NCI-H1694 treated with DMSO at 0.1 percent for 48 hours (cell line): ENCODE measurements around the gene MAD1L1.

Experiments used
- DNase-seq: peaks from one replicate; lab custom pipeline; 2025; lab: John Stamatoyannopoulos, UW

MAD1L1 gene

GRCh38 chr7:1952169-1952760, 280.5 kb downstream of the MAD1L1 start:
- no peak for DNase-seq

GRCh38 chr7:1951600-1951999, 281.1 kb downstream of the MAD1L1 start:
- no peak for DNase-seq

DNA sequence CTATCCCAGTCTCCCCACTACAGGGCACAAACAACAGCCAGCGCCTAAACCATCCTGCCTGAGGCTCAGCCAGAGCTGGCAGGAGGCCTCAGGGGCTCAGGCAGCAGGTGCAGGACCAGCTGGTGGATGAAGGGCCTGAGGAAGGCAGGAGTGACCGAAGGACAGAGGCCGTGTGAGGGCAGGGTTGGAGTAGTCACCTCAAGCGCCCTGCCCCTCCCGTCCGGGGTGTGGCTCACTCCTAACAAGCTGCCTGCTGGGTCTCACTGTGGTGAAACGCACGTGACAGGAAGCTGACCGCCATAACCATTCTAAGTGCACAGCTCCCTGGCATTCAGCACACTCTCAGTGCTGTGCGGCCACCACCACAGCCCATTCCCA, 281.6 kb downstream of the MAD1L1 start:
- DNase-seq = no peak

- DNase-seq = no peak
Observed at GRCh38 chr7:1950452-1951158, 282.1 kb downstream of the MAD1L1 start.

GRCh38 chr7:1950066-1950451, 282.7 kb downstream of the MAD1L1 start:
- no peak for DNase-seq

- DNase-seq = no peak
Observed at GRCh38 chr7:1949681-1950055, 283.1 kb downstream of the MAD1L1 start.

- DNase-seq = no peak
Observed at GRCh38 chr7:1948887-1949680, 283.7 kb downstream of the MAD1L1 start.

DNA sequence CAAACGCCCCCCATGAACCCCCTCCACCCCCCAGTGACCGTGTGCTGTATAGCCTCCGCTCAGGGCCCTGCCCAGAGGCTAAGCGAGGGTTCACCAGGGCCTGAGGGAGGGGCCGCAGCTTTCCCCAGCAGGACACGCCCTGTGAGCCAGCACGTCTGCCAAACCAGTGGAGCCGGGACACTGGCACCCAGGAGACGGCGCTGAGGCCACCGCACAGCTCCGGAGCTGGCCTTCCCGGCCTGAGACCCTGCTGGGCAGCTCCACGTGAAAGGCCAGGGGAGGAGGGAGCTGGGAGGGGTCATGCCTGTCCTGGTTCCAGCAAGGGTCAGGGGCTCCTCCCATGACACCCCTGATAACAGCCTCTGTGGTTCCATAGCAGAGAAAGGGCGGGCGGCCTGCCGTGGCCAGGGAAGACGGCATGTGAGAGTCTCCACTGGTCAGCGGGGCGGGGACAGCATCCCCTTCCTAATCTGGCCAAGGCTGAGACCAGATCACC, 284.4 kb downstream of the MAD1L1 start:
- DNase-seq = no peak

- DNase-seq = no peak
Observed at GRCh38 chr7:1947586-1948217, 285.0 kb downstream of the MAD1L1 start.

GRCh38 chr7:1946773-1947450, 285.8 kb downstream of the MAD1L1 start:
- DNase-seq = no peak

GRCh38 chr7:1946025-1946772, 286.5 kb downstream of the MAD1L1 start:
- DNase-seq = no peak

- no peak for DNase-seq
Observed at GRCh38 chr7:1945558-1945957, 287.2 kb downstream of the MAD1L1 start.

DNA sequence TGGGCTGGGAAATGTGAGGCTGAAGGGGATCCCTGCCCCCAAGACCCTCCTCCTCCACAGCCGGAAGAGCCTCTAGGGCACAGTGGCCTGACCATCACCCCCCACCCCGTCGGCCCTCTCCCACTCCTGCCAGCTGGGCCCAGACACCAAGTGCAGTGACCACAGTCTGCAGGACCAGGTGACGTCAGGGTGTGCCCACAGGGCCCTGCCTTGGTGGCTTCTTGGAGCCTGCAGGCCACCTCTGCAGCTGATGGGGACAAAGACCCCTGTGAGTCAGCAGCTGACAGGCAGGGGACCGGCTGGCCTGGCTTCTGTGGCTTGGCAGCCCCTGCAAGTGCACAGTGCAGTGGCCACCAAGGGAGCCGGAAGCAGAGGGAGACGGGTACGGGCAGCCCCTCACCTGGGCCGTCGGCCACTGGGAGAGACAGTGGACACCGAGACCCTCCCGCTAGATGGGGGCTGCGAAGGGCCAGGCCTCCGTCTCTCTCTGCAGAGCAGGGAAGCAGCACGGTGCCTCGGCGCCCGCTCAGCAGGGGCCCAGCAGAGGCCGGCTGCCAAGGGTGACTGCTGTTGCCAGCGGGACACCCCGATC, 288.0 kb downstream of the MAD1L1 start:
- no peak for DNase-seq

DNA sequence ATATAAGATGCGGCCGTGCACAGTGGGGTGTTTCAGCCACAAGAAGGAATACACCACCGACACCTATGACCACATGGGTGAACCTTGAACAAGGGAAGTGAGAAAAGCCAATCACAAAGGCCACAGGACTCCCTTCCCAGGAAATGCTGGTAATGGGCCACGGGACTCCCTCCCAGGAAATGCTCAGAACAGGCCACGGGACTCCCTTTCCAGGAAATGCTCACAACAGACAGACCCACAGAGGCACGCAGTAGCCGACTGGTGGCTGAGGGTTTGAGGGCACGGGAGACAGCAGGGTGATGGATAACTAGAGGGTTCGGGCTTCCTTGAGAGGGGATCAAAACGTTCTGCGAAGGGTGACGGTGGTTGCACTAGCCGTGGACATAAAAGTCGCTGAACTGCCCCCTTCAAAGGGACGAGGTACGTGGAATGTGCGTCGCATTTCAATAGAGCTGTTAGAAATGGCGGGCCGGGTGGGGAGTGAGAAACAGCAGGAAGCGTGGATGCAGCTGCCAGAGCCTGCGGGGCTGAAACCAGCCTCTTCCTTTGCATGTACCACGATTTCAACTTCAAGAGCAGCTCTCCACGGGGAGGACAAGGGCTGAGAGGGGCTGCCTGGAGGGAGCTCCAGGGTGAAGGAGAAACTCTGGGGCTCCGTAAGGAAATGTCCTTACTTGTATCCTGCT, 288.7 kb downstream of the MAD1L1 start:
- DNase-seq = no peak

GRCh38 chr7:1943326-1943725, 289.4 kb downstream of the MAD1L1 start:
- no peak for DNase-seq

DNA sequence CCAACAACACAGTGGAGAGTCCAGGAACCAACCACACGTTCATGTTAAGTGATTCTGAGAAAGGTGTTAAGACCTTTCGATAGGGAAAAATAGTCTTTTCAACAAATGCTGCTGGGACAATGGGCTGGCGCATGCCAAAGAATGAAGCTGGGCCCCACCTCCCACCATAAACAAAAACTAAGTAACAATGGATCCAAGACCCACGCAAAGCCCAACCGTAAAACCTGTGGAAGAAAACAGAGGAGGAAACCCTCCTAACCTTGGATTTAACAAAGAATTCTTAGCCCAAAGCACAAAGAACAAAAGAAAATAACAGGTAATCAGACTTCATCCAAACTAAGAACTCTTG, 289.8 kb downstream of the MAD1L1 start:
- no peak for DNase-seq

DNA sequence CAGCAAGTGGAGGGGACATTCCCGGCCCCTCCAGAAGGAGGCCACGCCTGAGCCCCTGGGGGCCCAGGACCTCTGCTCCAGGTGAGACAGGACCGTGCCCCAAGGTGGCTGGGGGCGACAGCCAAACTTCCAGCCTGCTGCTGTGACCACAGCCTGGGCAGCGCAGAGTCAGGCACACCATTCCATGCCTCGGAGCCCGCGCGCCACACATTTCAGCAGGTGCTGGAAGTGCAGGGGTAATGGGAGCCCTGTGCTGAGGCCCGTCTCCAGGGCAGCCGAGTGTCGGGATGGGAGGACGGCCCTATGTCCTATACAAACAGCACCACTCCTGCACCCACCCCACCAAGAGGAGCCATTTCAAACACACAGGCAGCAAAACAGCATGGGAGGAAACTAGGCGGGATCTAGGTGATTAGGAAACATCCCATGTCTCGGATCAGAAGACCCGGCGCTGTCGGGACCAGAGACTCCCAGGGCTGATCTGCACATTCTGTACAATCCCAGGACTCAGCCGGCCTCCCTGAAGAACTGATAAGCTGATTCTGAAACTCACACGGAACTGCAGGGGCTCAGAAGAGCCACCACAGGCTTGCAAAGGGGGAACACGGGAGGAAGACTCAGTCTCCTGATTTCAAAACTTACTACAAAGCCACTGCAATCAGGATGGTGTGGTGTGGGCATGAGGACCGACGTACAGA, 290.4 kb downstream of the MAD1L1 start:
- DNase-seq = no peak

- DNase-seq = no peak
Observed at GRCh38 chr7:1941464-1942242, 291.1 kb downstream of the MAD1L1 start.

DNA sequence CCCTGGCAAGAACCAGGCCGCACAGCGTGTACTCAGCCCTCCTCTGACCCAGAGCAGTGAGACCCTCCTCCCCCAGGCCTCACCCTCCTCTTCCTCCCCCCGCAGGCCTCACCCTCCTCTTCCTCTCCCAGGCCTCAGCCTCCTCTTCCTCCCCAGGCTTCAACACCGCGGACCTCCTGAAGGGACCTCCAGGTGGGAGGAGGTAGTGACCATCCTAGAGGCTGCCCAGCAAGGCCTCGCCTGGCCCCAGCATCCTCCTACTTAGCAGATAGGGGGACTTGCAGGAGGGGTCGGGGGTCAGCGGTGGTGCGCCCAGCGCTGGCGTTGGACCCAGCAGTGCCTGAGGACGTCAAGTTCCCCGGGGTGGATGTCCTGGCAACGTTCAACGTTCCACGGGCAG, 291.9 kb downstream of the MAD1L1 start:
- DNase-seq = no peak
